Heart right ventricle (tissue), 16 donors: ENCODE data around the gene TLX3. TPM values are rescaled to one million over a fixed set of nuclear protein-coding genes. Genes with fewer than 3 reads are reported as not detected.

Experiments
- ATAC-seq, 8 donors: fragments of 200-7000 bp; cut with Tn5 transposase; one replicate each; pipeline ENCODE4 v1.9.1; 2020; ENCODE audit warnings: mild to moderate bottlenecking in 8 of 8, moderate library complexity in 8 of 8, moderate number of reproducible peaks in 1 of 8
- DNase-seq, 2 donors: peaks; one replicate each; pipeline ENCODE4 v3.0.0-alpha.2; 2020
- H3K27ac ChIP-seq, 10 donors: fragments of 200-600 bp; sonication (generic) in 2 of 10; one replicate each; pipeline versions ENCODE4 v1.5.0 to v1.8.0; 2020 to 2022; ENCODE audit warnings: mild to moderate bottlenecking in 3 of 10
- H3K27me3 ChIP-seq, 7 donors: fragments of 200-600 bp; one replicate each; pipeline ENCODE4 v1.8.0; 2021 to 2022; ENCODE audit warnings: mild to moderate bottlenecking in 2 of 7
- H3K36me3 ChIP-seq, 9 donors: fragments of 200-600 bp; sonication (generic) in 1 of 9; one replicate each; pipeline versions ENCODE4 v1.5.0 to v1.8.0; 2020 to 2022; ENCODE audit warnings: mild to moderate bottlenecking in 2 of 9
- H3K4me1 ChIP-seq, 9 donors: fragments of 200-600 bp; sonication (generic) in 1 of 9; one replicate each; pipeline versions ENCODE4 v1.5.0 to v1.8.0; 2020 to 2022; ENCODE audit warnings: mild to moderate bottlenecking in 4 of 9
- H3K4me3 ChIP-seq, 10 donors: fragments of 200-600 bp; sonication (generic) in 2 of 10; one replicate each; pipeline versions ENCODE4 v1.5.0 to v1.8.0; 2020 to 2022; ENCODE audit warnings: mild to moderate bottlenecking in 7 of 10, moderate library complexity in 2 of 10
- H3K9me3 ChIP-seq, 11 donors: fragments of 200-600 bp in 10 of 11; sonication (generic) in 2 of 11; one replicate each; pipeline versions ENCODE4 v1.5.0 to v1.8.0; 2013 to 2022; ENCODE audit warnings: mild to moderate bottlenecking in 2 of 11, control low read depth in 1 of 11, moderate library complexity in 1 of 11
- WGBS, 2 donors: extraction: QIAGEN DNeasy Blood & Tissue Kit; methylation state at CpG; one replicate each; pipeline ENCODE4 v1.1.7; 2013; ENCODE audit warnings: inconsistent platforms in 1 of 2; 5-methylcytosine and 5-hydroxymethylcytosine counted together
- intact Hi-C, 10 donors: fragments of 100-400 bp; cut with DNase I; formaldehyde crosslinking; loops; one replicate each; pipeline versions ENCODE4 v1.11.1 to v1.14.2; 2022
- polyA plus RNA-seq, 2 donors: library from polyadenylated mRNA; stranded (reverse); fragments of 200-250 nt; gene quantifications; one replicate each; pipeline ENCODE4 v1.2.3, GENCODE V29; 2013
- total RNA-seq, 10 donors: library from RNA; stranded (reverse); fragmentation: NEBNext Ultra II Directional in 3 of 10; extraction: Animal tissue kit (Norgen Biotek cat#: 25700) in 3 of 10; gene quantifications; one replicate each; pipeline versions ENCODE4 v1.2.1 to v1.2.4, GENCODE V29; 2021 to 2023
- TF ChIP-seq, protein P1 (sequence below), 9 donors: fragments of 200-600 bp; sonication (generic) in 2 of 9; IDR thresholded peaks; one replicate each; pipeline versions ENCODE4 v1.5.0 to v1.8.0; 2021 to 2022; ENCODE audit warnings: antibody characterized with exemption in 9 of 9, mild to moderate bottlenecking in 5 of 9, moderate library complexity in 1 of 9
- donor health status: Arrhythmogenic right ventricular cardiomyopathy.
- donor health status: ischemic (EF 13 %, LVEDD 7.1; RV severe dilation, severe dysfunction).
- donor health status: healthy with polysubstance abuse.
- donor health status: DM: no; HTN: yes; CAD: no.
- donor health status: DM: no; HTN: no; CAD: no.
- donor health status: ischemic (EF 25% LVEDD 6.9; RV normal size, moderate dysfunction).
- donor health status: ischemic (EF 25% LVEDD 5.7; RV mildly dilated, moderate dysfunction).
- donor health status: healthy.
- donor health status: DM: yes; HTN: yes; CAD: no.
- donor health status: Ischemic cardiomyopathy.
- donor health status: ischemic (EF 35%, LVEDD 5.7; RV mildly dilated, moderate dysfunction).
- donor health status: nonischemic (EF 11% LVEDD 7.7; RV severe dilation, severe dysfunction).
- donor health status: DM: yes; HTN: yes; CAD: no.
- donor health status: PGD.
- donor health status: ischemic (EF 29% LVEDD 5.4; RV normal size, mild dysfunction).
- donor health status: nonischemic (EF 23%, LVEDD 6.1; RV moderate dilation, normal function).

The TLX3 gene
- total and polyA plus RNA-seq, 12 donors, result not detected

DNA sequence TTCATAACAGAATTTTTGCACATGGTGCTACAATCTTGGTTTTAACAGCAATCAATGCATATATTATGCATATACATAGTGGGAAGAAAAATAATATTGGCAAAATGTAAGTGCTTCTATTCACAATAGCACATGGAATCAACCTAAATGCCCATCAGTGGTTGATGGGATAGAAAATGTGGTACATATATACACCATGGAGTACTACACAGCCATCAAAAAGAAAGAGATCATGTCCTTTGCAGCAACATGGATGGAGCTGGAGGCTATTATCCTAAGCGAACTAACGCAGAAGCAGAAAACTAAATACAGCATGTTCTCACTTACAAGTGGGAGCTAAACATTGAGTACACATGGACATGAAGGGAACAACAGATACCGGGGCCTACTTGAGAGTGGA lies 37.2 kb upstream of the TLX3 start:
- 97 to 99% methylated on average over 3 of the region's 3 CpGs for WGBS, 2 donors
- Histone ChIP-seq H3K36me3 (no peaks in the 10 kb centered on the region), H3K27me3 (no peaks in the 10 kb centered on the region), H3K4me3 (no peak overlapping the region), H3K9me3 (no peaks in the 10 kb centered on the region), H3K27ac (no peak overlapping the region), H3K4me1 (no peaks in the 10 kb centered on the region)
- DNase-seq (no peak), ATAC-seq (no peak)
- intact Hi-C loops, result no loop called here
- TF ChIP-seq, protein P1, sequence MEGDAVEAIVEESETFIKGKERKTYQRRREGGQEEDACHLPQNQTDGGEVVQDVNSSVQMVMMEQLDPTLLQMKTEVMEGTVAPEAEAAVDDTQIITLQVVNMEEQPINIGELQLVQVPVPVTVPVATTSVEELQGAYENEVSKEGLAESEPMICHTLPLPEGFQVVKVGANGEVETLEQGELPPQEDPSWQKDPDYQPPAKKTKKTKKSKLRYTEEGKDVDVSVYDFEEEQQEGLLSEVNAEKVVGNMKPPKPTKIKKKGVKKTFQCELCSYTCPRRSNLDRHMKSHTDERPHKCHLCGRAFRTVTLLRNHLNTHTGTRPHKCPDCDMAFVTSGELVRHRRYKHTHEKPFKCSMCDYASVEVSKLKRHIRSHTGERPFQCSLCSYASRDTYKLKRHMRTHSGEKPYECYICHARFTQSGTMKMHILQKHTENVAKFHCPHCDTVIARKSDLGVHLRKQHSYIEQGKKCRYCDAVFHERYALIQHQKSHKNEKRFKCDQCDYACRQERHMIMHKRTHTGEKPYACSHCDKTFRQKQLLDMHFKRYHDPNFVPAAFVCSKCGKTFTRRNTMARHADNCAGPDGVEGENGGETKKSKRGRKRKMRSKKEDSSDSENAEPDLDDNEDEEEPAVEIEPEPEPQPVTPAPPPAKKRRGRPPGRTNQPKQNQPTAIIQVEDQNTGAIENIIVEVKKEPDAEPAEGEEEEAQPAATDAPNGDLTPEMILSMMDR (IDR thresholded peaks at IDR 0.05), result no peak

DNA sequence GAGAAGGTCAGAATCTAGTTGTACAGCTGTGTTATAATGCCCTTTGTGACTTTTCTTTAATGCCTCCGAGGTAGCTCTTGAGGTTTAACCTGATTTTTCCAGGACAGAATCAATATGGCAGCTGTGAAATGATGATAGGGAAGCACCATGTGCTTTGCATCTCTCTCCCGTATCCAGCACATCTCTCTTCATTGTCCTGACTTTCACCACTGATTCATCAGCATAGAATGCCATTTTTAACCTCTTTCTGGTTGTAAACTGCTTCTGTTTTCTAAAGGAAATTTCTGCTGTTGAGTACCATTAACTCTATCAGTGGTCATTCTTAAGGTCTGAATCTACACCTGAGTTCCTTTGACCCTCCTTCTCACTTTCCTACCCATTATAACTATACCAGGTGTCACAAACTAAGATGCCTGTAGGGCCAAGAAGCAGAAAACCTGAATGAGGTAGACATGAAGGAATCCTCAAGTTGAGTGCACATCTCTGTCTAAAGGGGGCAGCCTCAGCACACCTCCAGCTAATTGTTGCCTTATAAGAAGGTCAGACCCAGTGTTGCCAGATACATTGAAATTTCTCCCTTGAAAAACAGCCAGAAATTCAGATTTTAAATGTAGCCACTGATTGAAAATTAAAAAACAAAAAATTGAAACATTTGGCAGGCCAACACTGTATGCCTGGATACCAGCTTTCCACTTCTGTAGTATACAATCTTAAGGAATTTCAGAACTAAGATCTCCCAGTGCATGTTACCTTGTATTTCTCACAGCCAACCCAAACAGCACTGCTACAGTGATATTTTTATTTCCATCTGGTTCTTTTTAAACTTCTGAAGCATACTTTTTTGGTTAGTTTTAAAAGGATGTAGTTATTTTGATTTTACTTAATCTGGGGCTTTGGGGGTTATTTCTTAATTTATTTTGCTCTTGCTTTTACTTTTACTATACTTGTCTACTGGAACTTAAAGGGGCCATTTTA lies 35.8 kb upstream of the TLX3 start:
- no peaks in the 10 kb centered on the region for H3K4me1 ChIP-seq
- H3K9me3 ChIP-seq, result no peaks in the 10 kb centered on the region
- WGBS, 2 donors, result 89 to 91% methylated on average over 2 of the region's 2 CpGs
- no peaks in the 10 kb centered on the region for H3K27me3 ChIP-seq
- no peak overlapping the region for H3K27ac ChIP-seq
- no peaks in the 10 kb centered on the region for H3K36me3 ChIP-seq
- no peak for DNase-seq
- intact Hi-C loops, result no loop called here
- no peak for ATAC-seq
- no peak overlapping the region for H3K4me3 ChIP-seq
- TF ChIP-seq, protein P1 (IDR thresholded peaks at IDR 0.05), result peak in 3 of 9 donors; percentile 9 to 22 (median 10)

DNA sequence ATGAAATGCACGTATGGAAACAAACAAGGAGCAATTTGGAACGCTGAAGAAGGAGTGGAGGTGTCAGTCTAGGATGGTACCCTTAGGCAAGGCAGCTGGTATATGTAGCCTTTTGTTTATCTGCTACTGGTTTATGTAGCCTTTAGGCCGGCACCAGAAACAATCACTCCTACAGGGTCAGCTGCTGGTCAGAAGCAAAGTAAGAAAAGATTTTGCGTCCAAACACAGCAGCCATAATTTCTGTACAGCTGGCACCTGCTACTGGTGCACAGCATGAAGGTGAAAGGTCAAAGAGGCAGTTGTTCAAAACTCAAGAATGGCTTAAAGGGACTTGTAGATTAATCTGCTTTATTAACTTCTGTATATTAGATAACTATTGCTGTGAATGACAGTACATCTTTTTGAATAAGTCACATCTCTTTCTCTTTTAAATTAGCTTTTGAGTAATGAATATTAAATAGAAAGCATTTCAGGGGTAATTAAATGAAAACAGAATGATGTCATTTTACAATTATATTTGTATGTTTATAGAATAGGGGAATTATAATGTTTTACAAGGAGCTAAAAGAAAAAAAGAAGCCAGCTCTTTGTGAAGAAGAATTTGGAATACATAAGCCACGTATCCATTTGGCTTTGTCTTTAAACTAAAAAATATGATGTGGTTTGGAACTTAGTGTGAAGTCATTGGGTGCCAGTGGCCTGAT lies 33.1 kb upstream of the TLX3 start:
- ATAC-seq (no peak), DNase-seq (no peak)
- Histone ChIP-seq H3K27ac (no peak overlapping the region), H3K9me3 (no peaks in the 10 kb centered on the region), H3K4me3 (no peak overlapping the region), H3K4me1 (no peaks in the 10 kb centered on the region), H3K27me3 (no peaks in the 10 kb centered on the region), H3K36me3 (no peaks in the 10 kb centered on the region)
- 78 to 82% methylated on average over 5 of the region's 5 CpGs for WGBS, 2 donors
- intact Hi-C loops, result no loop called here
- TF ChIP-seq, protein P1 (IDR thresholded peaks at IDR 0.05), result no peak

DNA sequence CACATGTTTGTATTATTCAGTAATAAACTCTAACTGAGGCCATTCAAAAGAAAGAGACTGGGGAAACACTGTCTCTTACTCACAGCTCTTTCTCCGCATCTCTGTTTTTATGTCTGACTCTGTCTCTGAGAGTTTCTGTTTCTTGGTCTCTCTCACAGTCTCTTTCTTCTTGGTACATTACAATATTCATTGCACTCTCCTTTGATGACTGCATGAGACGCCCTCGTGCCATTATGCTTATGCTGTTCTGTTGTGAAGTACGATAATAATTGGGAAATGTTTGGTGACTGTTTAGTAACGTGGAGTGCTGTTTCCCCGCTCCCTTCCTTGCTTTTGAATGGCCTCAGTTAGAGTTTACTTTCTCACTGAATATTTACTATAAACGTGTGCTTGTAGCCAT lies 25.3 kb upstream of the TLX3 start:
- WGBS, 2 donors, result 85 to 92% methylated on average over 7 of the region's 7 CpGs
- no peaks in the 10 kb centered on the region for H3K9me3 ChIP-seq
- no peaks in the 10 kb centered on the region for H3K36me3 ChIP-seq
- no peak overlapping the region for H3K27ac ChIP-seq
- DNase-seq (no peak), ATAC-seq (no peak)
- no peaks in the 10 kb centered on the region for H3K27me3 ChIP-seq
- intact Hi-C loops, result no loop called here
- H3K4me1 ChIP-seq, result no peaks in the 10 kb centered on the region
- no peak overlapping the region for H3K4me3 ChIP-seq
- TF ChIP-seq, protein P1 (IDR thresholded peaks at IDR 0.05), result no peak
